CD4-positive, alpha-beta T cell treated with Interleukin-2 at 100 ng/mL for 4 hours (primary cell): Measurements from ENCODE around the gene SEC31B.

Experiments used
- DNase-seq: peaks from one replicate; pipeline ENCODE4 v3.0.0-alpha.2; 2020; ENCODE audit warnings: low spot score

The SEC31B gene

GRCh38 chr10:100528123-100528886 lies 8.6 kb upstream of the SEC31B start:
- peak; percentile 47 for DNase-seq

- DNase-seq, result no peak
Observed at GRCh38 chr10:100524638-100525037, 5.0 kb upstream of the SEC31B start.

GRCh38 chr10:100524206-100524605 lies 4.5 kb upstream of the SEC31B start:
- DNase-seq, result no peak

- no peak for DNase-seq
Observed at GRCh38 chr10:100522945-100523344, 3.3 kb upstream of the SEC31B start.

- no peak for DNase-seq
Observed at GRCh38 chr10:100522107-100522801, 2.6 kb upstream of the SEC31B start.

- no peak for DNase-seq
Observed at GRCh38 chr10:100520811-100521210, 1.1 kb upstream of the SEC31B start.

GRCh38 chr10:100518761-100519241 lies 860 bp downstream of the SEC31B start:
- DNase-seq, result peak; percentile 68

GRCh38 chr10:100516847-100517246 lies 2.8 kb downstream of the SEC31B start:
- DNase-seq, result no peak

GRCh38 chr10:100515612-100516011 lies 4.0 kb downstream of the SEC31B start:
- DNase-seq, result no peak

GRCh38 chr10:100510533-100511308 lies 8.9 kb downstream of the SEC31B start:
- peak; percentile 84 for DNase-seq

GRCh38 chr10:100509241-100509840 lies 10.3 kb downstream of the SEC31B start:
- peak; percentile 69 for DNase-seq

- peak; percentile 75 for DNase-seq
Observed at GRCh38 chr10:100508691-100509150, 10.9 kb downstream of the SEC31B start.

GRCh38 chr10:100508266-100508665 lies 11.4 kb downstream of the SEC31B start:
- DNase-seq, result no peak

- DNase-seq, result no peak
Observed at GRCh38 chr10:100507357-100507732, 12.3 kb downstream of the SEC31B start.

GRCh38 chr10:100506596-100507356 lies 12.9 kb downstream of the SEC31B start:
- DNase-seq, result no peak

GRCh38 chr10:100505164-100505563 lies 14.5 kb downstream of the SEC31B start:
- DNase-seq, result no peak

- no peak for DNase-seq
Observed at GRCh38 chr10:100504096-100504495, 15.6 kb downstream of the SEC31B start.

- DNase-seq, result no peak
Observed at GRCh38 chr10:100502926-100503494, 16.7 kb downstream of the SEC31B start.

GRCh38 chr10:100501423-100501822 lies 18.2 kb downstream of the SEC31B start:
- no peak for DNase-seq

GRCh38 chr10:100498059-100498458 lies 21.6 kb downstream of the SEC31B start:
- DNase-seq, result no peak

- DNase-seq, result no peak
Observed at GRCh38 chr10:100496567-100496966, 23.1 kb downstream of the SEC31B start.
